RWPE1 (cell line): ENCODE data around the gene EMC1.

Source experiments
- CTCF ChIA-PET: fragments of 350-600 bp; sonication (Branson Sonifier 250); formaldehyde crosslinking; extraction: SDS; loops from one replicate; lab custom pipeline; 2021; lab: Yijun Ruan, JAX
- POLR2A ChIA-PET: fragments of 400-600 bp; formaldehyde crosslinking; extraction: SDS; loops from one replicate; lab custom pipeline; 2020; ENCODE audit warnings: antibody characterized with exemption; ENCODE audit not compliant: low non-redundant PET; lab: Yijun Ruan, JAX
- DNase-seq: peaks from one replicate; pipeline ENCODE4 v3.0.0; 2012; ENCODE audit warnings: low spot score
- H3K27ac ChIP-seq: fragments of 450-650 bp; 2 replicates; pipeline ENCODE4 v1.5.1; 2017
- TF ChIP-seq, protein P1 (sequence below): fragments of 450-650 bp; conservative IDR thresholded peaks from 2 replicates; pipeline ENCODE4 v1.5.1; 2017; ENCODE audit warnings: low read depth, mild to moderate bottlenecking

The EMC1 gene

GRCh38 chr1:19179597-19180264, 71.6 kb downstream of the EMC1 start:
- ChIA-PET POLR2A (no interaction called here), CTCF (interaction anchor here (0.5 to 0.6 kb wide), 2 partner anchors 9 to 127 kb away, joined by 3 read pairs; no protein-coding TSS in a partner anchor)
- TF ChIP-seq, protein P1, sequence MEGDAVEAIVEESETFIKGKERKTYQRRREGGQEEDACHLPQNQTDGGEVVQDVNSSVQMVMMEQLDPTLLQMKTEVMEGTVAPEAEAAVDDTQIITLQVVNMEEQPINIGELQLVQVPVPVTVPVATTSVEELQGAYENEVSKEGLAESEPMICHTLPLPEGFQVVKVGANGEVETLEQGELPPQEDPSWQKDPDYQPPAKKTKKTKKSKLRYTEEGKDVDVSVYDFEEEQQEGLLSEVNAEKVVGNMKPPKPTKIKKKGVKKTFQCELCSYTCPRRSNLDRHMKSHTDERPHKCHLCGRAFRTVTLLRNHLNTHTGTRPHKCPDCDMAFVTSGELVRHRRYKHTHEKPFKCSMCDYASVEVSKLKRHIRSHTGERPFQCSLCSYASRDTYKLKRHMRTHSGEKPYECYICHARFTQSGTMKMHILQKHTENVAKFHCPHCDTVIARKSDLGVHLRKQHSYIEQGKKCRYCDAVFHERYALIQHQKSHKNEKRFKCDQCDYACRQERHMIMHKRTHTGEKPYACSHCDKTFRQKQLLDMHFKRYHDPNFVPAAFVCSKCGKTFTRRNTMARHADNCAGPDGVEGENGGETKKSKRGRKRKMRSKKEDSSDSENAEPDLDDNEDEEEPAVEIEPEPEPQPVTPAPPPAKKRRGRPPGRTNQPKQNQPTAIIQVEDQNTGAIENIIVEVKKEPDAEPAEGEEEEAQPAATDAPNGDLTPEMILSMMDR: no peak
- no peak for DNase-seq
- no peak overlapping the region for H3K27ac ChIP-seq

- no peak for DNase-seq
- TF ChIP-seq, protein P1: no peak
- ChIA-PET POLR2A (no interaction called here), CTCF (interaction anchor here (0.6 to 1.2 kb wide), 4 partner anchors 10 to 83 kb away, joined by 3 to 5 read pairs (median 4); no protein-coding TSS in a partner anchor)
- H3K27ac ChIP-seq: no peak overlapping the region
Measured at GRCh38 chr1:19178734-19179398, 72.5 kb downstream of the EMC1 start.

DNA sequence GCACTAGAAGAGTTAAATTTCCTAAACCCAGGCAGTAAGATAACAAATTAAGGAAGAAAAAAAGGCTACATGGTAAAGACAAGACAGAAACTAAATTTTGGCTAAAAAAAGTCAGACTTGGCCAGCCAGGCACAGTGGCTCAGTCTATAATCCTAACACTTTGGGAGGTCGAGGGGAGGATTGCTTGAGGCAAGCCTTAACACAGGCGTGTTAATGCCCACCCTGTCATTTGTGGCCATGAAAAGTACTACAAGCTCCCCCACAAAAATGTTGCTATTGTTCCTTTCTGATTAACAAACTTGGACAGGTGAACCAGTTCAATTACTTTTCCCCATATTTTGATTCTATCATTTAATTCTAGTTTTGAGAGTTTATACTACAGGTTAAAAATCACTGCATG, 73.5 kb downstream of the EMC1 start:
- ChIA-PET POLR2A (no interaction called here), CTCF (interaction anchor here (0.8 to 1.2 kb wide), 2 partner anchors 20 to 24 kb away, joined by 3 to 5 read pairs; no protein-coding TSS in a partner anchor)
- no peak for DNase-seq
- TF ChIP-seq, protein P1: no peak
- H3K27ac ChIP-seq: no peak overlapping the region

- CTCF ChIA-PET: interaction anchor here (1.2 kb wide), 1 partner anchor 9 kb away, joined by 5 read pairs; no protein-coding TSS in a partner anchor
Measured at GRCh38 chr1:19169642-19170041, 81.7 kb downstream of the EMC1 start.

DNA sequence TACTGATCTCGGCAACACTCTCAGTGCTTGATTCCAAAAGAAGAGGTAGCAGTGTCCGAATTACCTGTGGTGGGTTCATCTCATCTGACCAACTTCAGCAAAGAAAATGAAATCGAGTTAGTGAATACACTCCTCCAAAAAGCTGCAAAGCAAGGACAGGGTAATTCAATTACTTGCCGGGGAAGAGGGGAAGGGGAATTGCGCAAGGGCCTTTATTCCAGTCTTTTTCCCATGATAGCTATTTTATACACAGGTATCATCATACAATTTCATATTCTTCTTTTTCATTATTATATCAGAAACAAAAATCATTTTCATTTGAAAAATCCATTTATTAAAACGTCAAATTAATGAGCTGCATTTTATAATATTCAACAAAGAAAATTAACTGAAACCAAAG, 84.2 kb downstream of the EMC1 start:
- DNase-seq: no peak
- ChIA-PET CTCF (no interaction called here), POLR2A (interaction anchor here (0.6 kb wide), 1 partner anchor 9 kb away, joined by 3 read pairs; no protein-coding TSS in a partner anchor)
- H3K27ac ChIP-seq: no peak overlapping the region
- TF ChIP-seq, protein P1: no peak

More at GRCh38 chr1:19169642-19170041, 81.7 kb downstream of the EMC1 start:
- POLR2A ChIA-PET: no interaction called here
- no peak for DNase-seq
- no peak overlapping the region for H3K27ac ChIP-seq
- TF ChIP-seq, protein P1: no peak

DNA sequence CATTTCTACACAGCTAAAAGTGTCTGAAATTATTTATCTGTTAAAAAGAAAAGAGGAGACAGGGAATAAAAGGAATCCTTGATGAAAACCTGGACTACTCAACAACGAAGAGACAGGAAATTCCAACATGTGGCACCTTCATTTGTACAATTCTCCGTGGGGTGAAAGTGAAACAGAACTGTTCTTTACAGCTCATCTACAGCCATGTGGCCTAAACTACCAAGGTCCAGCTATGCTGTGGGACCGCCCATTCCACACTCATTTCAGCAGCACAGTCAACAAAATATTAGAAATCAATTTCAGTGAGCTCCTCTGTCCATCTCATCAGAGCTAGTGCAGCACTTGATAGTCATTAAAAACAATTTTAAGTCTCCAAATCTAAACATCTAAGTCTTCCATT, 85.3 kb downstream of the EMC1 start:
- ChIA-PET CTCF (interaction anchor here (0.6 to 1.7 kb wide), 3 partner anchors 16 to 417 kb away, joined by 3 to 6 read pairs (median 4); no protein-coding TSS in a partner anchor), POLR2A (interaction anchor here (1.2 kb wide), 1 partner anchor 32 kb away, joined by 3 read pairs; no protein-coding TSS in a partner anchor)

More for the DNA sequence above, 85.3 kb downstream of the EMC1 start:
- TF ChIP-seq, protein P1: no peak
- H3K27ac ChIP-seq: no peak overlapping the region
- no peak for DNase-seq
